DND-41 (cell line): Measurements from ENCODE around the gene DDX17.

Source experiments
- ATAC-seq: fragments of 200-7000 bp; cut with Tn5 transposase; 3 replicates; pipeline ENCODE4 v1.9.1; 2021; ENCODE audit warnings: low read depth; ENCODE audit not compliant: insufficient read depth
- DNase-seq: peaks from one replicate; pipeline ENCODE4 v3.0.0-alpha.2; 2020
- H2AFZ ChIP-seq: 2 replicates; pipeline ENCODE4 v1.6.0; 2012; ENCODE audit warnings: low read depth, low read length
- H3K27ac ChIP-seq: 2 replicates; pipeline ENCODE4 v1.5.1; 2012; ENCODE audit warnings: low read length, inconsistent platforms
- H3K27me3 ChIP-seq: fragments of 200-600 bp; sonication (generic); 2 replicates; pipeline ENCODE4 v1.6.0; 2012; ENCODE audit warnings: low read length, mild to moderate bottlenecking, inconsistent platforms; ENCODE audit not compliant: insufficient read depth, poor library complexity
- H3K36me3 ChIP-seq: 2 replicates; pipeline ENCODE4 v1.5.1; 2012; ENCODE audit warnings: low read length, inconsistent platforms; ENCODE audit not compliant: insufficient read depth
- H3K4me1 ChIP-seq: 2 replicates; pipeline ENCODE4 v1.5.1; 2012; ENCODE audit warnings: mild to moderate bottlenecking, low read length; ENCODE audit not compliant: insufficient read depth
- H3K4me2 ChIP-seq: 2 replicates; pipeline ENCODE4 v1.6.0; 2012; ENCODE audit warnings: mild to moderate bottlenecking, moderate library complexity, low read length, inconsistent platforms; ENCODE audit not compliant: insufficient read depth
- H3K4me3 ChIP-seq, 2 experiments: fragments of 200-600 bp in 1 of 2; shearing (Covaris generic) in 1 of 2; 2 replicates each; pipeline ENCODE4 v1.5.1; 2012 to 2016; ENCODE audit warnings: inconsistent platforms in 2 of 2, low read length in 2 of 2, mild to moderate bottlenecking in 2 of 2, low read depth in 1 of 2, moderate library complexity in 1 of 2
- H3K79me2 ChIP-seq: 2 replicates; pipeline ENCODE4 v1.6.0; 2012; ENCODE audit warnings: low read length, inconsistent platforms; ENCODE audit not compliant: insufficient read depth
- H3K9ac ChIP-seq: 2 replicates; pipeline ENCODE4 v1.6.0; 2012; ENCODE audit warnings: low read depth, mild to moderate bottlenecking, inconsistent platforms, low read length, moderate library complexity
- H3K9me3 ChIP-seq: 2 replicates; pipeline ENCODE4 v1.5.1; 2012; ENCODE audit warnings: low read length, moderate library complexity, mild to moderate bottlenecking, inconsistent platforms; ENCODE audit not compliant: insufficient read depth, severe bottlenecking
- H4K20me1 ChIP-seq: 2 replicates; pipeline ENCODE4 v1.6.0; 2012; ENCODE audit warnings: low read length; ENCODE audit not compliant: insufficient read depth
- EZH2 ChIP-seq: IDR thresholded peaks from 3 replicates; pipeline ENCODE4 v1.6.1; 2012; ENCODE audit warnings: borderline replicate concordance, low read depth, mild to moderate bottlenecking, moderate library complexity, low read length, inconsistent platforms; ENCODE audit not compliant: severe bottlenecking
- TF ChIP-seq, protein P1 (sequence below): IDR thresholded peaks from 2 replicates; pipeline ENCODE4 v1.5.1; 2012; ENCODE audit warnings: borderline replicate concordance, low read length, moderate library complexity, mild to moderate bottlenecking; ENCODE audit not compliant: poor library complexity, severe bottlenecking; ENCODE audit errors: extremely low read depth

Gene DDX17

GRCh38 chr22:38464992-38465672 lies 41.0 kb downstream of the DDX17 start:
- Histone ChIP-seq H3K79me2 (no peaks in the 10 kb centered on the region), H3K4me2 (no peak overlapping the region), H3K9ac (no peak overlapping the region), H3K4me1 (peaks cover 14% of the 10 kb centered on the region), H2AFZ (no peak overlapping the region), H3K9me3 (no peaks in the 10 kb centered on the region), H3K27me3 (peaks cover 57% of the 10 kb centered on the region), H3K27ac (no peak overlapping the region), H4K20me1 (peaks cover 19% of the 10 kb centered on the region), H3K36me3 (no peaks in the 10 kb centered on the region), H3K4me3 (no peak overlapping the region)
- ATAC-seq: no peak
- DNase-seq: no peak
- TF ChIP-seq, protein P1, sequence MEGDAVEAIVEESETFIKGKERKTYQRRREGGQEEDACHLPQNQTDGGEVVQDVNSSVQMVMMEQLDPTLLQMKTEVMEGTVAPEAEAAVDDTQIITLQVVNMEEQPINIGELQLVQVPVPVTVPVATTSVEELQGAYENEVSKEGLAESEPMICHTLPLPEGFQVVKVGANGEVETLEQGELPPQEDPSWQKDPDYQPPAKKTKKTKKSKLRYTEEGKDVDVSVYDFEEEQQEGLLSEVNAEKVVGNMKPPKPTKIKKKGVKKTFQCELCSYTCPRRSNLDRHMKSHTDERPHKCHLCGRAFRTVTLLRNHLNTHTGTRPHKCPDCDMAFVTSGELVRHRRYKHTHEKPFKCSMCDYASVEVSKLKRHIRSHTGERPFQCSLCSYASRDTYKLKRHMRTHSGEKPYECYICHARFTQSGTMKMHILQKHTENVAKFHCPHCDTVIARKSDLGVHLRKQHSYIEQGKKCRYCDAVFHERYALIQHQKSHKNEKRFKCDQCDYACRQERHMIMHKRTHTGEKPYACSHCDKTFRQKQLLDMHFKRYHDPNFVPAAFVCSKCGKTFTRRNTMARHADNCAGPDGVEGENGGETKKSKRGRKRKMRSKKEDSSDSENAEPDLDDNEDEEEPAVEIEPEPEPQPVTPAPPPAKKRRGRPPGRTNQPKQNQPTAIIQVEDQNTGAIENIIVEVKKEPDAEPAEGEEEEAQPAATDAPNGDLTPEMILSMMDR: no peak
- TF ChIP-seq EZH2: no peak

DNA sequence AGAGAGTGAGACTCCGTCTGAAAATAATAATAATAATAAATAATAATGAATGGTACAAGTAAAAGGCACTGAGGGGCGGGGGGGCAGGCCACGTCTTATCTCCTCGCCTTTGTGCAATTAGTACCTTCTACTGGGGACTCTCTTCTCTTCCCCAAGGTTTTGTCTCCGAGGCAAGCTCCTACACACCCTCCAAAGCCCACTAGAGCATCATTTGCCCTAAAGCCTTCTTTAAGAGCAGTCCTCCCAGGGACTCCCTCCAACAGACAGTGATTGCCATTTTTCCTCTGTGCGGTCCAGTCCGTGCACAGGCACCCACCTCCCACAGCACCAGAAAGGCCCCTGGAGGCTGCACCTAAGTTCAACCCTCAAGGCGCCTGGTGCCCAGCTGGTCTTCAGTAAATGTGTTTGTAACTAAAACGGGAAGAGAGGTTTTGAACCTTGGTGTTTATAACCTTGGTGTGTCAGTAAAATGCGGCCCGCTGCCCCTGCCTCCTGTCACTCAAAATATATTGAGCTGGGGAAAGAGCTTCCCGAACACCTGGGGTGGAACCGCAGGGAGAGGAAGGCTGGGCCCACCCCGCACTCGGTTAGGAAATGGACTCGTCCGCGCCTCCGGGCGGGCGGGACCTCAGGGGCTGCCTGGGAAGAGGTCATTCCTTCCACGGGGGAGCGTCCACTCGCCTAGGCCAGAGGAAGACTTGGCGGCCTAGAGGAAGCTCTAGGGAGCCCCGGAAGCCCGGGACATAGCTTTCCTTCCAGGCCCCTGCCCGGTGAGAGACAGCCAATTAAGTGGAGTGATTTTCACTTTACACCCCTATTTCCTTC lies 42.9 kb downstream of the DDX17 start:
- Histone ChIP-seq H3K27me3 (peaks cover 63% of the 10 kb centered on the region), H3K9me3 (no peaks in the 10 kb centered on the region), H3K4me2 (no peak overlapping the region), H3K4me3 (no peak overlapping the region), H3K4me1 (peaks cover 14% of the 10 kb centered on the region), H2AFZ (no peak overlapping the region), H3K36me3 (no peaks in the 10 kb centered on the region), H3K79me2 (no peaks in the 10 kb centered on the region), H3K9ac (no peak overlapping the region), H4K20me1 (peaks cover 19% of the 10 kb centered on the region), H3K27ac (no peak overlapping the region)
- TF ChIP-seq, protein P1: no peak
- TF ChIP-seq EZH2: no peak
- DNase-seq: no peak
- no peak for ATAC-seq

DNA sequence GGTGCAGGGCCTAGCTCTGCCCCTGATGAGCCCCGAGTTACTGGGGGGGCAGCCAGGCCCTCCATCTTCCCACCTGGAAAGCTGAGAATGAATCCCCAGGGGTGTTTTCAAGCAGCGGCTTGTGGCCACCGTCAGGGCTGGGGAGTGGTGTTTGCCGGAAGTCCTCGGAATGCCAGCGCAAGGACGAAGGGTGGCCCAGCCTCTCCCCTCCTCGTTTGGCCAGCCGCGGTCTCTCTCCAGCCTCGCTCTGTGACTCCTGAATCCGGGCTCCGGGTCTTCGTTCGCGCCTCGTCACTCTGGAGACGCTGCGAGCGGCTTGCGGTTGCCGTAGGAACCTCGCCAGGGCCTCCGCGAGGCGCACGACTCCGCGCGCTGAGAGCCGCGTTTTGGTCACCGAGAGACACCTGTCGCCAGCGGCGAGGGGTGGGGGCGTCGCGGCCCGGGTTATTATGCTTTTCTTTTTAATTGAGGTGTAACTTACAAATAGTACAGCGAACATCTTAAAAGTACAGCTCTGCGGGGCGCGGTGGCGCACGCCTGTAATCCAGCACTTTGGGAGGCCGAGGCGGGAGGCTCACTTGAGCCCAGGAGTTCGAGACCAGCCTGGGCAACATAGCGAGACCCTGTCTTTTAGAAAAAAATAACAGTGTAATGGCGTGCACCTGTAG lies 44.6 kb downstream of the DDX17 start:
- peak; percentile 80 for DNase-seq
- Histone ChIP-seq H2AFZ (no peak overlapping the region), H3K4me2 (peak overlapping the region; percentile 49)

More for the DNA sequence above, 44.6 kb downstream of the DDX17 start:
- Histone ChIP-seq H3K27me3 (peaks cover 57% of the 10 kb centered on the region), H3K27ac (no peak overlapping the region), H3K9ac (no peak overlapping the region), H3K9me3 (no peaks in the 10 kb centered on the region), H3K4me1 (peaks cover 14% of the 10 kb centered on the region), H4K20me1 (peaks cover 19% of the 10 kb centered on the region), H3K36me3 (no peaks in the 10 kb centered on the region), H3K79me2 (no peaks in the 10 kb centered on the region), H3K4me3 (no peak overlapping the region)
- TF ChIP-seq, protein P1: peak; percentile 39
- no peak for TF ChIP-seq EZH2
- peak; percentile 91 for ATAC-seq
